K562 treated with DMSO at 1 percent for 48 hours (cell line): ENCODE measurements around the gene TMCO1. TPM values are rescaled to one million over a fixed set of nuclear protein-coding genes. Genes with fewer than 3 reads are reported as not detected.

ENCODE experiments used
- total RNA-seq: library from RNA; unstranded; fragments of 300-600 nt; gene quantifications from 2 replicates; pipeline ENCODE4 v1.2.3, GENCODE V29; 2022; ENCODE audit warnings: low replicate concordance; ENCODE audit errors: extremely low read depth

TMCO1 gene
- total RNA-seq: not detected in 2 replicates

GRCh38 chr1:165768513-165769394 lies at the start of gene TMCO1:
Gene TMCO1, minus strand, starts transcription at chr1:165768868. Its CDS starts 117 bp downstream, at chr1:165768751.

GRCh38 chr1:165697881-165698760 lies 70.5 kb downstream of the TMCO1 start, which contains the start of gene ALDH9A1:
Gene ALDH9A1, minus strand, starts transcription at chr1:165698562. Its CDS starts 4 bp downstream, at chr1:165698558.

Other genes with a start within 250 kb of the TMCO1 start
- not detected in 2 replicates for gene LRRC52, start 224.9 kb downstream of the TMCO1 start, total RNA-seq
- gene MGST3, start 137.6 kb downstream of the TMCO1 start, total RNA-seq: not detected in 2 replicates
- gene ALDH9A1, start 70.3 kb downstream of the TMCO1 start, total RNA-seq: not detected in 2 replicates
- gene UCK2, start 58.7 kb upstream of the TMCO1 start, total RNA-seq: not detected in 2 replicates